Endothelial cell of umbilical vein (primary cell): ENCODE data around the gene MSL3B.

Source experiments
- BruUV-seq: library from RNA; stranded (reverse); fragments of 400-500 nt; replicated peaks from 2 replicates; lab custom pipeline; 2021; lab: Mats Ljungman, UMichigan
- CTCF ChIA-PET: fragments of 300-600, 350-600 bp; sonication (Branson Sonifier 250); formaldehyde crosslinking; loops from one replicate; lab custom pipeline; 2021; ENCODE audit warnings: antibody characterized with exemption, inconsistent platforms; lab: Charles Lee
- POLR2A ChIA-PET: fragments of 300-600, 350-600 bp; sonication (Branson Sonifier 250); formaldehyde crosslinking; loops from one replicate; lab custom pipeline; 2021; ENCODE audit warnings: antibody characterized with exemption, inconsistent platforms; lab: Charles Lee
- DNase-seq: peaks from one replicate; pipeline ENCODE4 v3.0.0-alpha.2; 2011; ENCODE audit warnings: low read depth, low spot score
- FAIRE-seq: peaks from 2 replicates; lab custom pipeline; 2011; peaks lifted over from hg19 to GRCh38; lab: Jason Lieb, UNC
- H2AFZ ChIP-seq: 2 replicates; pipeline ENCODE4 v1.6.0; 2012; ENCODE audit warnings: low read depth, low read length, control low read depth, inconsistent platforms
- H3K27ac ChIP-seq: 2 replicates; pipeline ENCODE4 v1.5.1; 2011; ENCODE audit warnings: low read depth, mild to moderate bottlenecking, control low read depth, low read length, moderate library complexity; ENCODE audit not compliant: insufficient read depth
- H3K27me3 ChIP-seq, 2 experiments: 2 replicates each; pipeline versions ENCODE4 v1.6.0 to v1.6.1; 2011; ENCODE audit warnings: low read length in 2 of 2, mixed read lengths in 1 of 2; ENCODE audit not compliant: control insufficient read depth in 2 of 2, insufficient read depth in 2 of 2
- H3K36me3 ChIP-seq, 2 experiments: 2 replicates in 1 of 2; 3 replicates in 1 of 2; pipeline ENCODE4 v1.5.1; 2011; ENCODE audit warnings: low read length in 2 of 2, mild to moderate bottlenecking in 1 of 2, moderate library complexity in 1 of 2; ENCODE audit not compliant: control insufficient read depth in 2 of 2, insufficient read depth in 2 of 2; ENCODE audit errors: extremely low read depth in 1 of 2
- H3K4me1 ChIP-seq: 3 replicates; pipeline ENCODE4 v1.5.1; 2011; ENCODE audit warnings: mild to moderate bottlenecking, low read length; ENCODE audit not compliant: control insufficient read depth, insufficient read depth; ENCODE audit errors: extremely low read depth
- H3K4me2 ChIP-seq: 2 replicates; pipeline ENCODE4 v1.6.1; 2011; ENCODE audit warnings: low read length, control low read depth, mixed read lengths; ENCODE audit not compliant: insufficient read depth
- H3K4me3 ChIP-seq, 3 experiments: fragments of 200-600 bp in 1 of 3; sonication (generic), shearing (Covaris generic) in 1 of 3; replicated peaks in 1 of 3; 2 replicates each; pipeline ENCODE4 v1.5.1; 2011 to 2016; ENCODE audit warnings: control low read depth in 3 of 3, low read length in 3 of 3, mild to moderate bottlenecking in 2 of 3, inconsistent platforms in 1 of 3, low read depth in 1 of 3, moderate library complexity in 1 of 3; ENCODE audit not compliant: insufficient read depth in 1 of 3
- H3K79me2 ChIP-seq: 2 replicates; pipeline ENCODE4 v1.6.0; 2012; ENCODE audit warnings: low read length, inconsistent platforms; ENCODE audit not compliant: control insufficient read depth, insufficient read depth
- H3K9ac ChIP-seq: replicated peaks from 2 replicates; pipeline ENCODE3; 2011; ENCODE audit warnings: low read length, control low read depth; ENCODE audit not compliant: insufficient read depth; ENCODE audit errors: extremely low read depth
- H3K9me1 ChIP-seq: replicated peaks from 3 replicates; pipeline ENCODE4 v1.6.0; 2011; ENCODE audit warnings: mild to moderate bottlenecking, low read length; ENCODE audit not compliant: control insufficient read depth, insufficient read depth; ENCODE audit errors: extremely low read depth
- H3K9me3 ChIP-seq: replicated peaks from 2 replicates; pipeline ENCODE4 v1.5.1; 2012; ENCODE audit warnings: low read length, inconsistent platforms; ENCODE audit not compliant: control insufficient read depth, insufficient read depth
- H4K20me1 ChIP-seq: replicated peaks from 2 replicates; pipeline ENCODE3; 2011; ENCODE audit warnings: mild to moderate bottlenecking, low read length; ENCODE audit not compliant: control insufficient read depth, insufficient read depth; ENCODE audit errors: extremely low read depth
- CTCF ChIP-seq, 2 donors: IDR thresholded peaks; 1 replicate in 1 of 2; 2 replicates in 1 of 2; pipeline ENCODE4 v1.5.1; 2011; ENCODE audit warnings: low read length in 2 of 2, mild to moderate bottlenecking in 2 of 2, moderate library complexity in 2 of 2, control low read depth in 1 of 2, inconsistent platforms in 1 of 2, low read depth in 1 of 2; ENCODE audit not compliant: insufficient read depth in 1 of 2; ENCODE audit errors: extremely low read depth in 1 of 2
- EZH2 ChIP-seq: IDR thresholded peaks from 2 replicates; pipeline ENCODE4 v1.6.1; 2012; ENCODE audit warnings: borderline replicate concordance, low read depth, mild to moderate bottlenecking, moderate library complexity, low read length, inconsistent platforms; ENCODE audit not compliant: severe bottlenecking
- FOS ChIP-seq: IDR thresholded peaks from 2 replicates; pipeline ENCODE4 v1.6.1; 2011; ENCODE audit warnings: mild to moderate bottlenecking, low read length, moderate library complexity, borderline replicate concordance; ENCODE audit not compliant: insufficient read depth
- GATA2 ChIP-seq: IDR thresholded peaks from 2 replicates; pipeline ENCODE4 v1.7.0; 2011; ENCODE audit warnings: low read depth, mild to moderate bottlenecking, moderate library complexity, mixed read lengths, low read length; ENCODE audit not compliant: insufficient read length, insufficient read depth
- JUN ChIP-seq: IDR thresholded peaks from 2 replicates; pipeline ENCODE4 v1.6.1; 2011; ENCODE audit warnings: borderline replicate concordance, low read depth; ENCODE audit not compliant: insufficient read length, insufficient read depth
- MYC ChIP-seq: IDR thresholded peaks from one replicate; pipeline ENCODE4 v1.6.1; 2011; ENCODE audit warnings: mild to moderate bottlenecking, low read depth, low read length
- POLR2A ChIP-seq: IDR thresholded peaks from 2 replicates; pipeline ENCODE4 v1.6.1; 2012; ENCODE audit warnings: low read depth, mild to moderate bottlenecking, control low read depth, low read length
- POLR2AphosphoS5 ChIP-seq: IDR thresholded peaks from 2 replicates; pipeline ENCODE4 v1.6.1; 2012; ENCODE audit warnings: low read depth, mild to moderate bottlenecking, control low read depth, low read length, moderate library complexity; ENCODE audit not compliant: insufficient read depth
- dilution Hi-C: fragments of 300-500 bp; cut with MboI; formaldehyde crosslinking; loops from one replicate; pipeline ENCODE4 v1.15.0; 2019; ENCODE audit warnings: low sequenced_read_pairs; ENCODE audit not compliant: extremely low pct_ligation_motif_present
- intact Hi-C: fragments of 100-400 bp; cut with micrococcal nuclease; formaldehyde crosslinking; loops from one replicate; pipeline ENCODE4 v1.10.0; 2022
- TF ChIP-seq, protein P1 (sequence below): IDR thresholded peaks from 2 replicates; pipeline ENCODE4 v1.6.1; 2011; ENCODE audit not compliant: insufficient read depth, insufficient read length

MSL3B gene

DNA sequence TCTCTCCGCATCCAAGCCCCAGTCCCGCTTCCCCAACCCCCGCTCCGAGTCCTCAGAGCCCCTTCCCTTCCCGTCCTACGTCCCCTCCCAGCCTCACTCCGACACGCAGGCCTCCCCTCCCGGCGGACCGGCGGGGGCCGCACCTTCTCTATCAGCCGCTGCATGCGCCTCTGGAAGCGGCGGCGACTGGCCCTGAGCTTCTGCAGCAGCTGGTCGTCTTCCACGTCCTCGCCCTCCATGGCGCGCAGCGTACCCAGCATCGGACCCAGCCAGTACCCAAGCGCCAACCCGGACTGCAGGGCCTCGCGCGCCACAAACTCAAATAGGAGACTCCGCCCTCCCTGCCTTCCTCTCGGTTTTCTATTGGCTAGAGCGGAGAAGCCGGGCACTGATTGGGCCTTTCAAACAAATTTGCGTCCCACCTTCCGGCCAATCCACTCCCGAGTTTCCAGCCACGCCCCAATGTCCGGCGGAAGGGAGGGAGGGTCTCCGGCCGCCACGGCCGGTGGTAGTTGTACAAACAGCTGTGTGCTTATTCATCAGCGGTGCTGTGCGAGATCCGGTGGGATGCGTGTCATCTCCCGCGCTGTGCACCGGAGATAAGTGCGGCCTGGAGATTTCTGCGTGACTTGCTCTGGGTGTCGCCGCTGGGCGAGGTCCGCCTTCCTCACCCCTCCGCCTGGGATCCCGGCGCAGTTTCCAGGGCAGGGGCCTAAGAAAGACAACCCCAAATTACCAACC lies 13.8 kb downstream of the MSL3B start, which contains the start of gene HJURP:
Gene HJURP, minus strand, starts transcription at position 295 of the 741 bp plus-strand sequence. Its CDS starts 35 bp downstream, at position 260.
- Histone ChIP-seq H3K4me1 (peaks cover 20% of the 10 kb centered on the region), H2AFZ (peak within 1 kb of the TSS; percentile 95), H3K4me3 (peak within 1 kb of the TSS; percentile 88 to 98 (median 89)), H3K27me3 (no peaks in the 10 kb centered on the region), H3K27ac (peak within 1 kb of the TSS; percentile 73), H3K79me2 (peaks cover 49% of the 10 kb centered on the region), H3K9me1 (no peaks in the 10 kb centered on the region), H3K9ac (peak within 1 kb of the TSS; percentile 66), H3K9me3 (no peaks in the 10 kb centered on the region), H3K36me3 (peaks cover 0 to 9% of the 10 kb centered on the region in 2 experiments), H4K20me1 (no peaks in the 10 kb centered on the region), H3K4me2 (peak within 1 kb of the TSS; percentile 86)
- intact Hi-C loops (loop anchor here (1.0 to 10.0 kb wide), 7 partner anchors 14 to 642 kb away; partner anchors contain the start of genes ARL4C, DGKD and MSL3B), dilution Hi-C loops (no loop called here)
- DNase-seq = peak; percentile 98
- peak; percentile 99 for FAIRE-seq
- no TSS peak for BruUV-seq
- TF ChIP-seq POLR2A (peak; percentile 68), JUN (peak; percentile 17), POLR2AphosphoS5 (peak; percentile 58), MYC (no peak), GATA2 (peak; percentile 61), FOS (peak; percentile 62), EZH2 (no peak), CTCF (IDR thresholded peaks at IDR 0.05; ENCODE audit: extremely low read depth in 1 of 2, insufficient read depth in 1 of 2, low read depth in 1 of 2, low read length in 2 of 2) (no peak)
- TF ChIP-seq, protein P1, sequence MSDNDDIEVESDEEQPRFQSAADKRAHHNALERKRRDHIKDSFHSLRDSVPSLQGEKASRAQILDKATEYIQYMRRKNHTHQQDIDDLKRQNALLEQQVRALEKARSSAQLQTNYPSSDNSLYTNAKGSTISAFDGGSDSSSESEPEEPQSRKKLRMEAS = no peak
- ChIA-PET CTCF (interaction anchor here (1.0 to 1.7 kb wide), 2 partner anchors 9 to 405 kb away, joined by 5 to 6 read pairs; no protein-coding TSS in a partner anchor), POLR2A (no interaction called here)
